Fibroblast of lung (primary cell): ENCODE data around the gene RAET1E.

ENCODE experiments used
- EZH2 ChIP-seq: IDR thresholded peaks from 2 replicates; pipeline ENCODE4 v1.5.1; 2012; ENCODE audit warnings: low read length, control low read depth, mild to moderate bottlenecking; ENCODE audit errors: missing control alignments
- TF ChIP-seq, protein P1 (sequence below), 2 donors: IDR thresholded peaks in 1 of 2; conservative IDR thresholded peaks in 1 of 2; 1 replicate in 1 of 2; 2 replicates in 1 of 2; pipeline ENCODE4 v1.5.1; 2011 to 2012; ENCODE audit warnings: low read length in 2 of 2, control low read depth in 1 of 2, inconsistent platforms in 1 of 2, low read depth in 1 of 2, mild to moderate bottlenecking in 1 of 2

DNA sequence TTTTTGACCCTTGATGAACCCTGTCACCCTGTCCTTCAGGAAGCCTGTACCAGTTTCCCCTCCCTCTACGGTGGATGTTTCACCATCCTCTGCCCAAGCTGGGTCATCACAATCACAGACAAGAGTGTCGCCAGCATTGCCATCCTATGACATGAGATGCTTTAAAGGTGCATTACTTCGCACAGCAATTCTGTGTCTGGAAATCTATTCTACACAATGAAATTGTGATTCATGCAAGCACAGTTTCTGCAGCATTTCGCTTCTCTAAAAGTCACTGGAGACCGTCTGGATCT, 41.4 kb upstream of the RAET1E start:
- TF ChIP-seq, protein P1, sequence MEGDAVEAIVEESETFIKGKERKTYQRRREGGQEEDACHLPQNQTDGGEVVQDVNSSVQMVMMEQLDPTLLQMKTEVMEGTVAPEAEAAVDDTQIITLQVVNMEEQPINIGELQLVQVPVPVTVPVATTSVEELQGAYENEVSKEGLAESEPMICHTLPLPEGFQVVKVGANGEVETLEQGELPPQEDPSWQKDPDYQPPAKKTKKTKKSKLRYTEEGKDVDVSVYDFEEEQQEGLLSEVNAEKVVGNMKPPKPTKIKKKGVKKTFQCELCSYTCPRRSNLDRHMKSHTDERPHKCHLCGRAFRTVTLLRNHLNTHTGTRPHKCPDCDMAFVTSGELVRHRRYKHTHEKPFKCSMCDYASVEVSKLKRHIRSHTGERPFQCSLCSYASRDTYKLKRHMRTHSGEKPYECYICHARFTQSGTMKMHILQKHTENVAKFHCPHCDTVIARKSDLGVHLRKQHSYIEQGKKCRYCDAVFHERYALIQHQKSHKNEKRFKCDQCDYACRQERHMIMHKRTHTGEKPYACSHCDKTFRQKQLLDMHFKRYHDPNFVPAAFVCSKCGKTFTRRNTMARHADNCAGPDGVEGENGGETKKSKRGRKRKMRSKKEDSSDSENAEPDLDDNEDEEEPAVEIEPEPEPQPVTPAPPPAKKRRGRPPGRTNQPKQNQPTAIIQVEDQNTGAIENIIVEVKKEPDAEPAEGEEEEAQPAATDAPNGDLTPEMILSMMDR (conservative IDR thresholded peaks at IDR 0.05 in 1 of 2, IDR thresholded peaks at IDR 0.05 in 1 of 2; ENCODE audit: low read depth in 1 of 2, low read length in 2 of 2), result no peak
- TF ChIP-seq EZH2, result no peak
